HTERT RPE-1 (cell line): ENCODE results near the gene DIS3L2.

Experiments
- in situ Hi-C: fragments of 300-500 bp; cut with MboI; formaldehyde crosslinking; loops from 4 replicates; pipeline ENCODE4 v1.14.3; 2020; ENCODE audit warnings: low sequenced_read_pairs

Gene DIS3L2

DNA sequence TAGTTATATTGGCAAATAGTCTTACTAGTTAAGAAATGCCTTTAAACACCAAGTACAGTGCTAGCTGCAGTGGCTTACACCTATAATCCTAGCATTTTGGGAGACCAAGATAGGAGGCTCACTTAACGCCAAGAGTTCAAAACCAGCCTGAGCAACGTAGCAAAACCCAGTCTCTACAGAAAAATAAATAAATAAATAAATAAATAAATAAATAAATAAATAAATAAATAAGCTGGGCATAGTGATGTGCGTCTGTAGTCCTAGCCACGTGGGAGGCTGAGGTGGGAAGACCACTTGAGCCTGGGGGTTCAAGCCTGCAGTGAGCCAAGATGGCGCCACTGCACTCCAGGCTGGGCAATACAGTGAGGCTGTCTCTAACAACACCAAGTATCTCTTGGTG is 258.4 kb downstream of the DIS3L2 start:
- in situ Hi-C loops: no loop called here

DNA sequence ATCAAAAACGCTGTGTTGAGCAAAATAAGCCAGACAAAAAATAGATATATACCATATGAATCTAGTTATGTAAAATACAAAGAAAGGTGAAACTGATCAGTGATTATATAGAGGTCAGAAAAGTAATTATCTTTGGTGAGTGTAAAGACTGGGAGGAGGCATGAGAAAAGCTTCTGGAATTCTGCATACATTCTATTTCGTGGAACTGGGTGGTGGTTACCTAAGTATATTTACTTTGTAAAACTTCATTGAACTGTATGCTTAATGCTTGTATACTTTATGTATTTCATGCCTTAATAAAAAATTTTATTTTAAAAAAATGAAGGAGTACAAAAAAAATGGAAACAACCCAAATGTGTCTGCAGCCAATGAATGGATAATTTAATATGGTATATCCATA is 263.9 kb downstream of the DIS3L2 start:
- in situ Hi-C loops: no loop called here

DNA sequence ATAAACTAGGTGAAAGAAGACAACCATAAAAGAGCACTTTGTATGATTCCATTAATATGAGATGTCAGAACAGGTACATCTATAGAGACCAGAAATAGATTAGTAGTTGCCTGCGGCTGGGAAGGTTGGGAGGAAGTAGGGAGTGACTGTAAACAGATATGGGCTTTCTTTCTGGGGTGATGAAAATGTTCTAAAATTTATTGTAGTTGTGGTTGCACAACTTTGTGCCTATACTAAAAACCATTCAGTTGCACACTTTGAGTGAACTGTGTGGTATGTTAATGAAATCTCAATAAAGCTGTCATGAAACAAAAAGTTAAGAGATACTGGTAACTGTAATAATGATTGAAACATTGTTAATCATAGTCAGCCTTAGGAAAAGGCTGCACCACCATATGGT is 264.4 kb downstream of the DIS3L2 start:
- in situ Hi-C loops: no loop called here

DNA sequence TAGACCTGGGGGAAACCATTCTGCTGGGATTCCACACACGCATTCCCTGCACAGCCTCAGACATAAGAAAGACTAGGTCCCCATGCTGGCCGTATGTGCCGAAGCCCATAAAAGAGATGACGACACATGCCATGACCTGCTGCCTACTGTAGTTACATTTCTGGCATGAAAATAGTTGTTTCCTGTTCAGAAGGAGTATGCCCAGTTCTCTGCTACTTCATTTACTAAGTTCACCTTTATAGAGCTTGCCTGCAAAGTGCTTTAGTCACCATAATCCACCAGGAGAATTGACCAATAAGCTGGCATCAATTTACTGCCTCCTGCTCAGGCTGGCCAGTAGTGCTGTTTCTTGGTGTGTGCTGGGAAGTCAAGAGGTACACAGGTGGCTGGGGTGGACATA is 266.8 kb downstream of the DIS3L2 start:
- in situ Hi-C loops: no loop called here

DNA sequence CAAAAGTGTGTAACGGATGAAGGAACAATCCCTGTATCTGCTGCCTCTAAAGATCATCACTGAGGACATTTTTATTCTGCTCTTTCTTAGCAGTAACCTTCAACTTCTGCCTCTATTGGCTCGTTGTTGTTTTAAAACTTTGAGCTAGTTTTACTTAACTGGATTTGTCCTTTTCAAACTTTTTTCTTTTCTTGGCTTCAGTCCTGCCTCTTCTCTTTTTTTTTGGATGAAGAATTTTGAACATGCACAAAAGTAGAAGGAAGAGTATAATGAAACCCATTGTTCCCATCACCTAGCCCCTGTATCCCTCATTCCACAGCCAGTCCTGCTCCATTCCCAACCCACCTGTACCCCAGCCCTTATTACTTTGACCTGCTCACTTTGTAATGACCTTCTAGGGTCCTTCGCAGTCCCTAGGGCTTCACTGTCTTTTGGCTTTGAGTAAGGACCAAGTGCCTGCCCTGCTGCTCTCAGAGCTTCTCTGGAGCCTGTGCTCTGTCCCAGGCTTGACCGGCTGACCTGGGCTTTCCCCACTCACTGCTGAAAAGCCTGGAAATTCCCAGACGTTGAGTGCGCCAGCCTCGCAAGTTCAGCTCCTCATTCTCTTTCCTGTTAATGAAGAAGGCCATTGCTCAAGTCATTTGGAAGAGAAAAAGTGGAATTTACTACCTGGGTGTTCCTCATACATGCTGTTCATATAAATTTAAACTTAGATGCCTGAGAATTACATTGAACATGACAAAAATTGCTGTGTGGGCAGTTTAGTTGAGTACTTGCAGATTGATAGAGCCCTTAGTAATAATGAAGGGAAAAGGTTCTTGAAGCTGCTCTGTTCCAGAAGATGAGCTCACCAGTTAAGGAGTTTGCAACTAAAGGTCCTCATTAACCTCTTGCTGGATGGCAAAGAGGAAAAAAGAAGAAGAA is 267.7 kb downstream of the DIS3L2 start:
- in situ Hi-C loops: no loop called here

DNA sequence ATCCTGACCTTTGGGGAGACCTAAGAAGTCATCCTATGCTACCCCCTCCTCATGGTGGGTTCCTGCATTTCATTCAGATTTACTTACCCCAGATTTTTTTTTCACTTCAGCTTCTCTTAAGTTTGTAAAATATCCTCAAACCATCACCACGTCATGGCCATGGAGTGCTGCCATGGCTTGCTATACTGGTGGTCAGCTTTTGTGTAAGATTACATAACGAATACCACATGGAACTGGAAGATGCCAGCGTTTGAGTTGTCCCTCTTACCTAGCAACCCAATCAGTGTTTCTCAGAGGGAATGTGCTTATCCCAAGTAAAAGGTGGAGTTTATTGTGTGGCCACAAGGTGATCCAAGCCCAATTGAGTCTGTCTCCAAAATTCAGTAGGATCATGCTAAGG is 268.4 kb downstream of the DIS3L2 start:
- in situ Hi-C loops: no loop called here

DNA sequence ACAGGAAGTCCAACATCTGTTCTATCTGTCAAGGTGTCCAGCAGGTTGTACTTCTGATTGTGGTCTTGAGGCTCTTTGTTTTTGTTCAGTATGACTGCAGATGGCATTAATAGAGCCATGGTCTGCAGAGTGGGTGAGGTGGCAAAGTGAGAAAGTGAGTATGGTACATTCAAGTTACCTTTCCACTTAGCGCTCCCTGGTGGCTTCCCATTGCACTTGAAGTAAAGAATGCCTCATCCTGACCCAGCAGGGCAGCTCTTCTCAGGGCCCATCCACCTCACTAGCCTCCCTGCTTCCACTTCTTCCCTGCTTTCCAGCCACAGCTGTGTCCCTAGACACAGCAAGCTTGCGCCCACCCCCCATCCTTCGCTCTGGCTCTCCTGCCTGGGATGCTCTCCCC is 269.0 kb downstream of the DIS3L2 start:
- in situ Hi-C loops: no loop called here

DNA sequence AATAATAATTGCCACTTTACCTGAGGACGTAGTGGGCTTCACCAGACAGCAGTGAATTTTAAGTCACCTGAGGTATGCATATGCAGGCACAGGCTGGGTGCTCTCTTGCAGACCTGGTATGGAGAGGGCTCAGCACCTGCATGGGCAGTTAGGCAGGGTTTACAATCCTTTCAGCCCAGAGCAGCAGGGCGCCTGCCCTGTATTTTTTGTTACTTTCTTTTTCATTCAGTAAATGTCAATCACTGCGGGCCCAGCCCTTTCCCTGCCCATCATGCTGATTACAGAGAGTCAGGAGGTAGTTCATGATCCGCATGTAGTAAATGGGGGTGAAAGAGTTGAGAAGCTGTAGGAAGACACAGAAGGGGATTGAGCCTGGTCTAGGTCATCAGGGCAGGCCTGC is 270.0 kb downstream of the DIS3L2 start:
- in situ Hi-C loops: no loop called here

DNA sequence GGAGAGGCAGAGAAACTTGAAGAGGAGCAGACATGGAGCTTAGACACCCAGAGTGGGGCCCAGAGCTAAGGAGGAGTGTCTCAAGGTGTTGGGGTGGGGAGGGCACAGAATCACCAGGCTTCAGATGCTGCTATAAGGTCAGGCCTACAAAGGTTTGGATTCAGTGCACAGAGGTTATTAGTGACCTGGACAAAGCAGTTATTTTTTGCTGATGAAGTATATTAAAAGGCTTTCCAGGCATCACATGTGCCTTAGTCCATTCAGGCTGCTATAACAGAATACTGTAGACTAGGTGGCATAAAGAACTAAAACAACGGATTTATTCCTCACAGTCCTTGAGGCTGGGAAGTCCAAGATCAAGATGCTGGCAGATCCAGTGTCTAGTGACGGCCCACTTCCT is 271.4 kb downstream of the DIS3L2 start:
- in situ Hi-C loops: no loop called here

DNA sequence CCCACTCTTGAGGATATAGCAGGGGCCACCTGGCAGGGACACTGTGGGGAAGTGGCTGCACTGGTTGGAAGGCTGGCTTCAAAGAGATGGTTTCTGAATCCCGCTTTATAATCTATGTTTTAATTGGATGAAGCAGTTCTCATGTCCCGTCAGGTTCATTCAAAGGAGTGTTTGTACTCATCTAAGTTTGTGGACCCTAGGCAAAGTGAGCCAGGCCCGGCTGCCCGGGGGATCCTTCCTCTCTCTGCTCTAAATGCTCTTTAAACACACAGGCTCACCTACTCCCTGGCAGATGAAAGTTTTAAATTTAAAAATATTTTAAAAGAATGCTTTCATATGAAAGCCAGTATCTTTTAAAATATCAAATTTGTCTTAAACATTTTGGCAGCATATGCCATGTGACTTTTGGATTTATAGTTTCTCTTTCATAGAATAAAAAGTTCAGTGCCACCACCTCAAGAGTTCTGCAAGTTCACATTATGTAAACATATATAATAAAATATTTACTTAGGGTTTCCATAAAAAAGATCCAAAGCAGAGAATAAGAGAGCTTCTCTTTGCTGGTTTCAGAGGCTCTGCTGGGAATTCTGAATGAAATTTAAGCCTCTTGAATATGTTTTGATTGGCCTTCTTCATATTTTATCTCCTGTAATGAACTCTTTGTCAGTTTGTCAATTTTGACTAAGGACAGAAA is 273.6 kb downstream of the DIS3L2 start:
- in situ Hi-C loops: no loop called here

DNA sequence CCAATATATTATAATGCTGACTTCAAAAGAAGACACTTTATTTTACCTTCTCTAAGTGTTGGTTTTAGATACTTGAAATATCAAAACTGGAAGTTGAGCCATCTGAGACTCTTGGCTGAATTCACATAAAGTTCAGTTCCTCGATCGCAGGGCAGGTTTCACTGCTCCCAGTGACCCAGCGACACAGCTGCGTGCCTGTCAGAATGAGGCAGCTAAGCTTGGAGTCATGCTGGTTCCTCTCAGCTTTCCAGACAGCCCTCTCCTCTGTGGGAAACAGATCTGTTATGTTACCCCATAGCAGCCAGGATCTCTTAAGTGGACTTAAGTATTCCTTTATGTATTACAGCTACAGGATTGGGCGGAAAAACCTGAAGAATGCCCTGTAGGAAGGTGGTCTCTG is 274.2 kb downstream of the DIS3L2 start:
- in situ Hi-C loops: no loop called here

DNA sequence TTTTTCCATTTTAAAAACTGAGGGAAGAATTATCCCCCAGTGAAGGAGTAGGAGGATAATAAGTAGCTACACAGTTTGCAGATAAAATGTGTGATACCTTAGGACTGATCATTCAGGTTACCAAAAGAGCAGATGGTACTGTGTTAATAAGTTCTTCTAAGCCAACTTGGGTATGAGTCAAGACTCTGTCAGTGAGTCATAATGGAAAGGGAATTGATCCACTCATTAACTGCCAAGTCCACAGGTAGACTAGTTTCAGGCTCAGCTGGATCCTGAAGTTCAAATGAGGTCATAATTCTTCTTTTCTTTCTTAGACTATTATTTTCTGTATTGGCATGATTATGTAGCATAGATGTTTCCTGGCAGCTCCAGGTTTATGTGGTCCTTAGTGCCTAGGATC is 274.7 kb downstream of the DIS3L2 start:
- in situ Hi-C loops: no loop called here

DNA sequence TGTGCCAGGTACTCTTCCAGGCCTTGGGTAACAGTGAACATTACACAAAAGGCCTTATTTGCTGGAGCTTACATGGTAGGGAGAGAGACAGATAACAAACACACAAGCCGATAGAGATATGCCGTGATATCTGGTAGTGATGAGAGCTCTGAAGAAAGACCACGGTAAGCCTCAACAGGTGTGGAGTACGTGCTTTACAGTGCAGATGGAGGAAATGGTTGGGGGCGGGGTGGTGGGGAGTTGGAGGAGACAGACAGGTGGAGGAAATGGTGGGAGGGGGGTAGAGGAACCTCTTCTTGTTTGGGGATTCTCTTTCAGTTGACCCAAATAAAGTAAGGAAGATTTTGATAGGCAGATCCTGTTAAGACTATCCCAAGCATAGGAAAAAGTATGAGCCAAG is 276.0 kb downstream of the DIS3L2 start:
- in situ Hi-C loops: no loop called here

DNA sequence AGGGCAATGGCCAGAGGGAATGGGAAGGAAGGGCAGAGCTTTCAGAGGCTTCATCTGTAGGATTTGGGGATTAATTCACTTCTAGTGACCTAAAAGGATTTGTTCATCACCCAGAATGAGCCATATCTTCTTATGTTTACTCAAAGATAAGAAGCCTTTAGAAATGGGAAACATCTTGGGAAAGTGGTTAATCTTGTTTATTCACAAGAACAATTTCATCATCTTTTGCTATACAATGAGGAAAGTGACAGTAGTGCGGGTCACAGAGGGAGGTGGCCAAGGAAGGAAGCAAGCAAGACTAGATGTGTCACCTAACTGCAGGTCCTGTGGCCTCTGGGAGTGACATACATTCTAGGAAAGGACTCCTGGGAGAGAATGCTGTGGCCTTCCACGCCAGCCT is 276.6 kb downstream of the DIS3L2 start:
- in situ Hi-C loops: no loop called here

DNA sequence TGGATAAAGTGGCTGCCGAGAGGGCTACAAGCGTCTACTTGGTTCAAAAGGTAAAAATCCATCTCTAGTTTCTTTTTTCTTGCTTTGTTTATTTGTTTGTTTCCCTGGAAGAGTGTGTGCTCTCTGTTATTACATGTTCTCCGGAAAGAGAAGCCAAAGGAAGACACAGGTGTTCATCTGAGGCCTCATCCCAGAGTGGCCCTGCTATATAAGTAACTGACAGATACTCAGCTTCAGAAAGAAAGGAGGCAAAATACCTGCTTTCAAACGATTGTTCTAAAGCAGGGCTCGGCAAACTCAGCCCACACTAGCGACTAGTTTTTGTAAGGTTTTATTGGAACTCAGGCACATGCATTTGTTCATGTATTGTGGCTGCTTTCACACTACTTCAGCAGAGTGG is 277.1 kb downstream of the DIS3L2 start:
- in situ Hi-C loops: no loop called here

DNA sequence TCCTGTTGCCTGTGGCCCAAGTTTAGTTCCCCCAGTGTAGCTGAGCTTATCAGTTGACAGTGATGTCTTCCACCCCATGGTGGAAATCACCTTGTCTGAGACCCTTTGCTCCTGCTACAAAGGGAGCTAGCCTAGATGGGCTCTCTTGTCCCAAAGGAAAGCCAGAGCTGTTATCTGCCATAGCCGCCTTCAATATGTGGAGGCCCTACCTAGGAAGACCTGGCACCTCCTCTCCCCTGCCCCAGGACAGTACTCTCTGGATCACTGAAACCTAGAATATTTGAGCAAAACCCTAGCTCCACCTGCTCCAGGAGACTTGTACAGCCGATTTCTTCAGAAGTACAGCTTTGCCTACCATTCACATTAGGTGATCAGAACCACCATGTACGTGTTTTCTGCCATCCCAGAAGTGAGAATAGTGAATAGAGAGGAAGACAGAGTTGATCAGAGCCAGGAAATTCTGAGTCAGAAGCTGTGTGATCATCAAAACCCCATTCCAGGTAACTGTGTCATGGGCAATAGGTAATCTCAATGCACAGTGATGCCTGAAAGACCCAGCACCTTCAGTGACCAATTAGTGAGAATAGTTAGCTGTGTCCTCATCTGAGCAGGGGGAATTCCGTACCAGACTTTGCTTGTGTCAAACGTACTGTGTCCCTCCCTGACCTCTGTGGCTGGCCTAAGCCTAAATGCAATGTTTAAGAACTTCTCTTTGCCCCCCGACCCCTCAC is 278.6 kb downstream of the DIS3L2 start:
- in situ Hi-C loops: no loop called here

DNA sequence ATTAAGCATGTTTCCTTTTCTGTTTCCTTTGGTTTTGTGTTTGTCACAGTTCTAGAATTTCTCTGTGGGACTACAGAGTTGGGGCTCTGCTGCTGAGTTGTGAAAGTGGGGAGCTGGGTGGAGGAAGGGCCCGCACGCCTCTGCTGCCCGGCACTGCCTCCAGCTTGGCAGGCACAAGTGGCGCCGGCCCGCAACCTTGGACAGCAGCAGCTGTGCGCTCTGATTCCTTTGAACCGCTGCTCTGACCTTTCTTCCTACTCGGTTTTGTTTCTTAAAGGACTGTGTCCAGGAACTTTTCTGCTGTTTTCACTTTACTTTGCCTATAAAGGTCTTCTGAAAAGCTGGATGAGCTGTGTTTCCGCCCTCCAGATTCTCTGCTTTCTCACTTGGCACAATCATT is 279.4 kb downstream of the DIS3L2 start:
- in situ Hi-C loops: no loop called here

DNA sequence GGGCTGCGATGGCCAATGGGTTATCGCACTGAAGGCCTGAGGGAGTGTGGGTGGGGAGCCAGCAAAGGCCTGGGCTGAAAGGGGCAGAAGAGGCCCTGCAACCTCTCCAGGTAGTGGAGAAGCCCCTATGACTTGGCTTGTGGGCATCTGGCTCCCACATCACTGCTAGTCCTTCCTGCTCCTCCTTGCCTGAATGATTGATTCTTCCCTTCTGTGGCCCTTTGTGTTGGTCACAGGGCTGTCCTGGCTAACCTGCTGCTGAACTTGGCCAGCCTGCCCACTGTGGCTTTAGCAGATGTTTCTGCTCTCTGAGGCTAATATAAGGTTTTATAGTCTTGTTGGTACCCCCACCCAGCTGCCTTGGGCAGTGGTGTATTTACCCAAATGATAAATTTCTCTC is 280.8 kb downstream of the DIS3L2 start:
- in situ Hi-C loops: no loop called here

DNA sequence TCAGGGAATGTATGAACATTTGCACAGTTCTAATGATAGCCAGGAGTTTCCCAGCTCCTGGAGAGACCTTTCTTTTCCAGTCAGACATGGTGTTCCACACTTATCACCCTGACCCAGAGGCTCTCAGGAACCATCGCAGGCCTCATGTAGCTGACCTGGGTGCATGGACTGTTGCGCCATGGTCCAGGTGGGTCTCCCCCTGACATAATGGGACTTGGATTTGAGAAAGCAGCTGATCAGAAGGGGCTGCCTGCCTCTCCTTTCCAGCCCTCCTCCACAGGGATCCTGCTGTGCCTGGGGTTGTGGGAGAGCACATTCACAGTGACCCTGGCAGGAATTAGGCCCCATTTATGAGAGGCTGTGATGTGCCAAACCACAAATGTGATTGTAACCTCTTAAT is 283.6 kb downstream of the DIS3L2 start:
- in situ Hi-C loops: no loop called here

DNA sequence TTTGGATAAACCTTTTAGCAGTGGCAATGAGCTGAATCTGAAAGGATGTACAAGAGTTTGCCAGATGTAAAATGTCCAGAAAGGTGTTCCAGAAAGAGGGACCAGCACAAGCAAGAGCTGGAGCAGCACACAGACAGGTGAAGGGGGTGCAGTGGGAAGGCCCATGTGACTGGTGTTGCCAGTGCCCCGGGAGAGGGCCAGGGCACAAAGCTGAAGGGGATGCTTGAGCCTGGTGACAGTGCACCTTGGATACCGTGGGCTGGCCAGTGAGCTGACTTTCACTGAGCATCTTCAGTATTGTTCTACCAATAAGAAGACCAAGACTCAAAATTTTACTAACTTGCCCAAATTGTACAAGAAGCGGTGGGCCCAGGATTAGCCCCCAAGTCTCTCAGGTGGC is 284.7 kb downstream of the DIS3L2 start:
- in situ Hi-C loops: no loop called here

DNA sequence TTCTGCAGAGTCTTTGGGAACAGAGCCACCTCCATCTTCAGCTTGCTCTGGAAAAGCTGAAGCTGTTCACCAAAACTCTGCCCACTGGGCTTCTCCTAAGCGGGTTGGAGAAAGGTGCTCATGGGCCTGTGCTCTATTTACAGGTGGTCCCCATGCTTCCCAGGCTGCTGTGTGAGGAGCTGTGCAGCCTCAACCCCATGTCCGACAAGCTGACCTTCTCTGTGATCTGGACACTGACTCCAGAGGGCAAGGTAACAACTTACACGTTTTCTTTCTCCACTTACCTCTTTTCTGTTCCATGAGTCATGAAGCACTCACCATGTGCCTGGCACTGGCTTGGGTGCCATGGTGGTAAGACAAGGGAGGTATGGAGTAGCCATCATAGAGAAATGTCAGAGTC is 287.6 kb downstream of the DIS3L2 start:
- in situ Hi-C loops: no loop called here
